AG10803 (cell line): ENCODE data around the gene ADGRB3.

Experiments used
- DNase-seq: peaks from one replicate; pipeline ENCODE4 v3.0.0; 2010; ENCODE audit warnings: low read depth
- H3K4me3 ChIP-seq: 2 replicates; pipeline ENCODE4 v1.5.1; 2011; ENCODE audit warnings: mild to moderate bottlenecking, low read length, control low read depth
- TF ChIP-seq, protein P1 (sequence below): conservative IDR thresholded peaks from 2 replicates; pipeline ENCODE4 v1.5.1; 2011; ENCODE audit warnings: mild to moderate bottlenecking, low read length, control low read depth, inconsistent platforms

Gene ADGRB3

DNA sequence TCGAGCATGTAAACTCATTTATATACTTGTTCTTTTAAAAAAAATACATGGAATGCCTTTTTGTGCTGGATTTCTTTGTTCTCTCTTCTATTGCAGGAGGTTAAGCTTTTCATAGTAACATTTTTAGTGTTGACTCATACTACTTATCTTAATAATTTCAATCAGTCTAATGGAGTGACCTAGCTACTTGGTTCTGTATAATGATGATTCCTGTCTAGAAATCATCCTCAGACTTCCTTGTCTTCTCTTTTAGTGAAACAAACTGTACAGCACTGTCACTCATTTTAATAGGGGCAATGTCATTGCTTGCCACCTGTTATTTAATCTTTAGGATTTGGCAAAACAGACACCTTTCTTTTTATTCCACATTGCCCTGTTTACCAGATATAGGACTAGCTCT, 62.3 kb downstream of the ADGRB3 start:
- no peak for DNase-seq
- H3K4me3 ChIP-seq: no peak overlapping the region
- TF ChIP-seq, protein P1, sequence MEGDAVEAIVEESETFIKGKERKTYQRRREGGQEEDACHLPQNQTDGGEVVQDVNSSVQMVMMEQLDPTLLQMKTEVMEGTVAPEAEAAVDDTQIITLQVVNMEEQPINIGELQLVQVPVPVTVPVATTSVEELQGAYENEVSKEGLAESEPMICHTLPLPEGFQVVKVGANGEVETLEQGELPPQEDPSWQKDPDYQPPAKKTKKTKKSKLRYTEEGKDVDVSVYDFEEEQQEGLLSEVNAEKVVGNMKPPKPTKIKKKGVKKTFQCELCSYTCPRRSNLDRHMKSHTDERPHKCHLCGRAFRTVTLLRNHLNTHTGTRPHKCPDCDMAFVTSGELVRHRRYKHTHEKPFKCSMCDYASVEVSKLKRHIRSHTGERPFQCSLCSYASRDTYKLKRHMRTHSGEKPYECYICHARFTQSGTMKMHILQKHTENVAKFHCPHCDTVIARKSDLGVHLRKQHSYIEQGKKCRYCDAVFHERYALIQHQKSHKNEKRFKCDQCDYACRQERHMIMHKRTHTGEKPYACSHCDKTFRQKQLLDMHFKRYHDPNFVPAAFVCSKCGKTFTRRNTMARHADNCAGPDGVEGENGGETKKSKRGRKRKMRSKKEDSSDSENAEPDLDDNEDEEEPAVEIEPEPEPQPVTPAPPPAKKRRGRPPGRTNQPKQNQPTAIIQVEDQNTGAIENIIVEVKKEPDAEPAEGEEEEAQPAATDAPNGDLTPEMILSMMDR: no peak

DNA sequence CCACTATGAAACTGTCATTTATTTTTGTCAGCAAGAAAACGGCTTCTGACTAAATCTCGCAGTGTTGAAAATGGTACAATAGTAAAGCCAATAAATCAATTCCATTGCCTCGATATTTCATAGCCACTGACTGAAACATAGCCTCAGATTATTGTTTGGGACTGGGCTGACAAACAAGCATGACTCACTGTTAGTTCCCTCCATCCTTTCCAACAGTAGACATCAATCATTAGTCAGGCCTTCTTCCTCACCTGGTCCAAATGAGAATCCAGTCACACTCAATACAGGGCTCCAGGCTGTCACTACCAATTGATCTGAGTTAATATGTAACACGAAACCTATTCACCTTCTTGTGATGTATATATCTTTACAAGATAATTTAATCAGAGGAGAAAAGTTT, 66.1 kb downstream of the ADGRB3 start:
- H3K4me3 ChIP-seq: no peak overlapping the region
- TF ChIP-seq, protein P1: no peak
- DNase-seq: no peak

DNA sequence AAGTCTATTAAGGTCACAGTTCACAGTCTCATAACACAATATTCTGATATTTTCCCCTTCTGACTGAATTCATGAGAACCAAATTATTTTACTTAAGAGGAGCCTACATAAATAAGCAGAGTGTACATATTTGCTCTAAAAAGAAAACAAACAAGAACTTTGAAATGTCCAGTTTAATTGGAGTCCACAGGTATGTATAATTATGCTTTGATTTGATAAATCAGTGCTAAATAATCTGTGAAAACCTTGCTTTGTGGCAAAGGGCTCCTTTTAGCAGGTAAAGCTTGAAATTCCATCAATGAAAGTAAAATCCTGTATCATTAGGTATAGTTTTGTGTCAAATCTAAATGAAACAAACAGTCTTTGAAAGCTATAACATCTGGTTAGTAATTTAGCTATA, 69.4 kb downstream of the ADGRB3 start:
- TF ChIP-seq, protein P1: no peak
- H3K4me3 ChIP-seq: no peak overlapping the region
- DNase-seq: no peak

DNA sequence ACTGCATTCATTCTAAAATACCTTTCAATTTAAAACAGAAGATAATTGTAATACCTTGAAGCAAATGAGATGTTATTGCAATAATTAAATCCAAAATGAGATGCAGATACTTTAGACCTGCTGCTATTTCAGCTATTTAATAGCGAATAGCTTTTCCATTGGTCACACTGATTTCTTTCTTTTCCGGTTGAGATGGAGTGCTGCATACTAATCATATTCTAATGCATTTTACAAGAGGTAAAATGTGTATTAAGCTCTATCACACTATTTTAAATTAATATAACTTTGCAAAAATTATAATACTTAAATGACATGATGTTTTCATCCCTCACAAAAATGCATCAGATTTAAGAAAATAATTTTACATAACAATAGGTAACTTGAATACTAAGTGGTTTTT, 74.0 kb downstream of the ADGRB3 start:
- DNase-seq: no peak
- H3K4me3 ChIP-seq: no peak overlapping the region
- TF ChIP-seq, protein P1: no peak

DNA sequence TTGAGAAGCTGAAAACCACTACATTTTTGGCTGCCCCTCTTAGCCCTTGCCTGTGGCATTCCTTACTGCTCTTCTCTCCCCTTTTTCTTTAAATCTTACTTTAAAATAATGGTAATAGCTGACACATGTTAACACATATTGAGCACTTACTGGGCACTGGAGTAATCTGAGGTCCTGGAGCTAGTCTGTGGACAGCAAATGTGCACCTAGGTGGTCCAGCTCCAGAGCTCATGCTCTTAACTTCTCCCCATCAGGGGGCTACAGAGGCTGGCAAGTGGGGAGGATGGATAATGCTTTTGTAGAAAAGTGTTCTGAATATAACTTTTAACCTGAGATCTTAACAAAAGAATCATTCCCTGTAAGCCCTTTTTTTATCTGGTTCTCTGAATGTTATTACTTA, 74.8 kb downstream of the ADGRB3 start:
- TF ChIP-seq, protein P1: no peak
- H3K4me3 ChIP-seq: no peak overlapping the region
- DNase-seq: no peak

DNA sequence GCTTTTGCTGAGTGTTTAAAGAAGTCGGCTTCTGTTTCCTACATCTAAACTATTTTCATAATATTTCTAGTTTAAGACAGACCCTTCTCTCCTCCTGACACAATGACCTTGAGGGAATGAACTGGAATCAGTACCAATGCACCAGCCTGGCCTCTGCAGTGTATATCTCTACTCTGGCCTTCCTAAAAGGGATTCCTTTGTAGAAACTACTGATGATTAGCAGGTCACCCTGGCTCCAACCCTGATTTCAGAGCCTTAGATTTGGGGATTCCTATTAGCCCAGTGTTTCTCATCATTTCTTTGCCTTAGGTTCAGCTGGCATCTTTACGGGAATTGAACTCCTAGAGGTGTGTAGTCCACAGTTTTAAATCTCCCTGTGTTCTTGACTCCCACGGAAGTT, 75.4 kb downstream of the ADGRB3 start:
- TF ChIP-seq, protein P1: no peak
- no peak overlapping the region for H3K4me3 ChIP-seq
- no peak for DNase-seq

DNA sequence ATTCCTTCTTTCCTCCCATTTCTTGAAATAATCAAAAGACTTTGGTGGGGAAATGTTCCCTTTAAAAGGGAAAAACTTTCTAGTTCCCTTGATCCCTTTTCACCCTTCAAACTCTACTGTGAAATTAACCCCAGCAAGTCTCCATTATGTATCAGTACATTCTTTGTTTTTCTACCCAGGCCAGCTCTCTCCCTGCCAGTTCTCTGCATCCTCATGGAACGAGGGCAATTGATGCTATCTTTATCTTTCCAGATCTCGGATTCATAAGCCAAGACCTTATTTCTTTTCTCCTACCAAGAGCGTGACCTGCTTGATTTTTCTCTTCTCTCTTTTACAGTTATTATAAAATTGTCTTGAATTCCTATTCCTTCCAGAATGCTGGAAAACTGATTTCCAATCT, 75.8 kb downstream of the ADGRB3 start:
- DNase-seq: no peak

More for the DNA sequence above, 75.8 kb downstream of the ADGRB3 start:
- H3K4me3 ChIP-seq: no peak overlapping the region
- TF ChIP-seq, protein P1: no peak
